SIG-M5 (cell line): ENCODE data around the gene NCK1.
"Not testable (repeated sequence)": the region's sequence is repeated elsewhere in the genome, so short reads cannot be mapped to it uniquely, and the experiment has no call there.

Experiments
- DNase-seq: peaks from one replicate; lab custom pipeline; 2025; lab: John Stamatoyannopoulos, UW

The NCK1 gene

DNA sequence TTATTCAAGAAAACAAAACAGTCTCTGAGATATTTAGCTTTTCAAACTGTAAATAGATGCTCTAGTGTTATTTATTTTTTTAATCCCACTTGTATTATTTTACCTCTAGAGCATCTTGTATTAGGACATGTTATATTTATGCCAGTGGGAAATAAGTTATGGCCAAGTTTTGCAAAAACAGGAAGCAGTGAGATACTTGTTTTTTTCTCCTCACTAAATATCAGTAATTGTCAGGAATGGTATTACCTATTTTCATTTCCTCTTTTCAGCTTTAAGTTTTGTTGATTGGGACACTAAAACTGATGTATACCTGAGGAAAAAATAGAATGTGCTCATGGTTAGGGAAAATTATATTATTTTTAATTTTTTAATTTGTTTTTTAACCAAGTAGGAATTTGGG is 87.1 kb downstream of the NCK1 start:
- no peak for DNase-seq

GRCh38 chr3:136949708-136950107 is 87.7 kb downstream of the NCK1 start:
- no peak for DNase-seq

GRCh38 chr3:136950623-136951022 is 88.6 kb downstream of the NCK1 start:
- no peak for DNase-seq

GRCh38 chr3:136952292-136952691 is 90.3 kb downstream of the NCK1 start:
- DNase-seq, result no peak

- DNase-seq, result no peak
Measured at GRCh38 chr3:136954251-136954650, 92.2 kb downstream of the NCK1 start.

DNA sequence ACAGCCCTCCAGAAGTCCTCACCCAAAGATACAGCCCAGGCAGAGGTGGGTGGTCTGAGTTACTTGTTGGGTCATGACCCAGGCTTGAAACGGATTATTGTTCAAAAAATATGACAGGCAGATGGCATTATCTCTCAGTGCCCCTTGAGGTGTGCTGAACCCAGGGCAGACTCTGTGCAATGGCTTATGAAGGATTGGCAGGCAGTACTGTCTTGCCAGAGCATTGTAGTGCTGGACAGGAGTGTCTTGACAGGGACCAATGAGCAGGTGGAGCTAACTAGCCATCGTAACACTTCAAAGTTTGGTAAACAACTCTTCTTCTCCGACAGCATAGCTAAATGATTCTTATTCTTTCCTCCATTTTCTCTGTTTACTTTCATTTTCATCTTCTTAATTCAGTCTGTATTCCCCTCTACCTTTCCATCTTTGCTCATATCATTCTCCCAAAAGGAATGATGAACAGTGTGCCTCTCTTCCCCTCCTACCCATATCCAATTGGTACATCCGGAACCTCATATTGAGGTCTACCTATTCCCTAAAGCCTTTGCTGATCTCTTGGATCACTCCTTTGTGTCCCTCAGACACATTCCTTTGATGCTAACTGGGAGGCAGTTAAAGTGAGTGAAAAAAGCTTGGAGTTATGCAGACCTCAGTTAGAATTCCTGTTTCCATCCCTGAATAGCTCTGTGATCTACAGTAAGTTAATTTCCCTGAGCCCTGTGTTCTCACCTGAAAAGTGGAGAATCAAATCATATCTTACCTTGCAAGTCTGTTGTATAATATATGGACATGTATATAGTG is 93.2 kb downstream of the NCK1 start:
- no peak for DNase-seq

GRCh38 chr3:136955813-136956212 is 93.8 kb downstream of the NCK1 start:
- no peak for DNase-seq

DNA sequence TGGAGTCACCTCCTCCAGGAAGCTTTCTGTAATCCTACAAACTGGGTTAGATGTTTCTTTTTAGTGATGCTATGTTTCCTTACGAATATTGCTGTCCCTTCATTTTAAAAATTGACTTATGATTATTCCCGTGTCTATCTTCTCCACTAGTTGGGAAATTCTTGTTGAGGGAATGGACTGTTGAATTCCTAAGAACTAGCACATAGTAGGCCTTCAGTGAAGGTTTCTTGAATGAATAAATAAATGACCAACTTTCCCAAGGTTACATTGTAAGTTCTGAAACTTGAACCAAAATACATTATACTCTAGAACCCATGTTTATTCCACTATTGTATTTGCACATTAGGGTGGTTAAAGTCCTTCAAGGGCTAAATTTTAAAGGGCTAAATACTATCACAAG is 95.0 kb downstream of the NCK1 start:
- DNase-seq, result no peak

- no peak for DNase-seq
Measured at GRCh38 chr3:136957751-136958288, 95.8 kb downstream of the NCK1 start, which contains the start of gene IL20RB. IL20RB (plus strand) TSS chr3:136957983; CDS start chr3:136958114, 131 bp downstream.

DNA sequence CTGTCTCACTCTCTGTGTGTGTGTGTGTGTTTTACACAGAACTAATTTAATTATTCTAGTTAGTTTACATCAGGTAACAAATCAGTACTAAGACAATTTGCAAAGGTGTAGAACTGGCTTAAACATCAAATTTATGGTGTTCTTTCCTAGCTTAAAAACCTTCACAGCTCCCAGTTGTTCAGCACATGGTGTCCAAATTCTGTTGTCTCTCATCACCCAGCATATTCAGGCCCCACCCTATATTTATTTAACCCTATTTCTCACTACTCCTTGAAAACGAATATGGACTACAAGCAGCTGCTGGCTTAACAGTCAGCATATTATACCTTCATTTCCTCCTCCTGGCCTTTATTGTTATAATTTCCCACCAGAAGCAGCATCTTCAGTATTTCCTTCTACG is 96.9 kb downstream of the NCK1 start:
- DNase-seq, result no peak

GRCh38 chr3:136959599-136959998 is 97.6 kb downstream of the NCK1 start:
- DNase-seq, result no peak

GRCh38 chr3:136960838-136961836 is 99.1 kb downstream of the NCK1 start:
- no peak for DNase-seq

- no peak for DNase-seq
Measured at GRCh38 chr3:136962927-136963326, 100.9 kb downstream of the NCK1 start.

DNA sequence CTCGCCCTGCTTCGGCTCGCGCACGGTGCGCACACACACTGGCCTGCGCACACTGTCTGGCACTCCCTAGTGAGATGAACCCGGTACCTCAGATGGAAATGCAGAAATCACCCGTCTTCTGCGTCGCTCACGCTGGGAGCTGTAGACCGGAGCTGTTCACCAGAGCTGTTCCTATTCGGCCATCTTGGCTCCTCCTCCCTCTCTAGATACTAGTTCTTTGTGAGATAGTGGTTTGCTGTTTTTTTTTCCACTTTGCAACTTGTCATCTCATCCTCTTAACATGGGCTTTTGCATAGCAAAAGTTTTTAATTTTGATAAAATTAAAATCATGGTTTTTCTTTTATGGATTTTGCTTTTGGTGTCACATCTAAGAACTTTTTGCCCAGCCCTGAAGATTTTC is 107.5 kb downstream of the NCK1 start:
- DNase-seq, result not testable (repeated sequence)

GRCh38 chr3:136973352-136973751 is 111.3 kb downstream of the NCK1 start:
- no peak for DNase-seq

DNA sequence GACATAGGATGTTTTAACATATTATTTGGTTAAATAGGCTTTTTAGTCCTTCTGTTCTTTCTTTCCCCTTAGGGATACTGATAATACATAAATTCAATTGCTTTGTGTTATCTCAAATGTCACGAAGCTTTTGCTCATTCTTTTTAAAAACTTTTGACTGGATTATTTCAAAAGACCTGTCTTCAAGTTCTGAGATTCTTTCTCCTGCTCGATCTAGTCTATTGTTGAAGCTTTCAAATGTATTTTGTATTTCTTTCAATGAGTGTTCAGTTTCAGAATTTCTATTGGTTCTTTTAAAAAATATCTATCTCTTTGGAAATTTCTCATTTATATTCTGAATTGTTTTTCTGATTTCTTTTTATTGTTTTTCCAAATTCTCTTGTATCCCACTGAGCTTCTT is 112.7 kb downstream of the NCK1 start:
- no peak for DNase-seq

GRCh38 chr3:136979204-136979603 is 117.2 kb downstream of the NCK1 start:
- no peak for DNase-seq

- DNase-seq, result no peak
Measured at GRCh38 chr3:136979684-136980083, 117.7 kb downstream of the NCK1 start.

DNA sequence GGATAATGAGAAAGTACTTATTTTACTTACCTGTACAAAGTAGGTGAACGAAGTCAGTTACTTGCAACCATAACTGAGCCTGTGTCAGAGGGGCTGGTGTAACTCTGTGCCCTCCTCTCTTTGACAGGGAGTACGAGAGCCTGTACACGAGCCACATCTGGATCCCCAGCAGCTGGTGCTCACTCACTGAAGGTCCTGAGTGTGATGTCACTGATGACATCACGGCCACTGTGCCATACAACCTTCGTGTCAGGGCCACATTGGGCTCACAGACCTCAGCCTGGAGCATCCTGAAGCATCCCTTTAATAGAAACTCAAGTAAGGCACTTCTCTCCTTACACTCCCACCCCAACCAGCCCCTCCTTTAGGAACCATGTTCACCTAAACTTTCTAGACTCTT is 120.0 kb downstream of the NCK1 start:
- DNase-seq, result no peak

- DNase-seq, result no peak
Measured at GRCh38 chr3:136982520-136983138, 120.6 kb downstream of the NCK1 start.

DNA sequence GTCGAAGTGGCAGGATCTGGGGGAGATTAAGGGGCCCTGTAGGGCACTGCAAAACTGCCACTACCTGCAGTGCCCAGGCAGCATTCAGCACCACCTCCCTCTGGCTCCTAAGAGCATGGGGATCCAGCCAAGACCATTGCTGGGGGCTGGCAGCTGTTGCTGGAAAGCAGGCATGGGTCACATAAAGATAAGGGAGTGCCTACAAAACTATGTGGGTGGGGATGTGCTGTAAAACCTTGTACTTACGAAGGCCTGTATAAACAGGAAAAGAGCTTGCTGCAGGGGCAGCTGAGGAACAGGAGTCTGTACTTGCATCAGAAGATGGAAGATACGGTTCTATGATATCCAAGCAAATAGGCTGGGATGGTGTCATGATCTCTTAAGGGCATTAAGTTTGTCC is 122.8 kb downstream of the NCK1 start:
- no peak for DNase-seq

- not testable (repeated sequence) for DNase-seq
Measured at GRCh38 chr3:136987398-136987980, 125.5 kb downstream of the NCK1 start.
